Left ventricle myocardium inferior (tissue), 1 donor: Measurements from ENCODE around the gene COL5A2. TPM values are rescaled to one million over a fixed set of nuclear protein-coding genes. Genes with fewer than 3 reads are reported as not detected.

Experiments used
- DNase-seq: peaks from one replicate; pipeline ENCODE4 v3.0.0-alpha.2; 2020
- H3K27ac ChIP-seq: fragments of 200-600 bp; replicated peaks from 2 replicates; pipeline ENCODE4 v1.8.0; 2021
- H3K27me3 ChIP-seq: fragments of 200-600 bp; 2 replicates; pipeline ENCODE4 v1.8.0; 2021; ENCODE audit warnings: low read depth
- H3K36me3 ChIP-seq: fragments of 200-600 bp; 2 replicates; pipeline ENCODE4 v1.8.0; 2021
- H3K4me1 ChIP-seq: fragments of 200-600 bp; 2 replicates; pipeline ENCODE4 v1.8.0; 2021
- H3K4me3 ChIP-seq: fragments of 200-600 bp; 2 replicates; pipeline ENCODE4 v1.8.0; 2021; ENCODE audit warnings: mild to moderate bottlenecking, moderate library complexity
- H3K9me3 ChIP-seq: fragments of 200-600 bp; replicated peaks from 2 replicates; pipeline ENCODE4 v1.8.0; 2021
- CTCF ChIP-seq: fragments of 200-600 bp; IDR thresholded peaks from 2 replicates; pipeline ENCODE4 v1.8.0; 2021; ENCODE audit warnings: antibody characterized with exemption, mild to moderate bottlenecking, borderline replicate concordance
- intact Hi-C: fragments of 100-400 bp; cut with micrococcal nuclease; formaldehyde crosslinking; loops from one replicate; pipeline ENCODE4 v1.11.0; 2022
- total RNA-seq: library from RNA; stranded (reverse); fragmentation: NEBNext Ultra II Directional; extraction: Animal tissue kit (Norgen Biotek cat#: 25700); gene quantifications from one replicate; pipeline ENCODE4 v1.2.1, GENCODE V29; 2021
- donor health status: DM: no; HTN: yes; CAD: no; lungs with severe emphysema.

COL5A2 gene
- total RNA-seq, 1 donor from 2014 or later = 9.3 TPM

DNA sequence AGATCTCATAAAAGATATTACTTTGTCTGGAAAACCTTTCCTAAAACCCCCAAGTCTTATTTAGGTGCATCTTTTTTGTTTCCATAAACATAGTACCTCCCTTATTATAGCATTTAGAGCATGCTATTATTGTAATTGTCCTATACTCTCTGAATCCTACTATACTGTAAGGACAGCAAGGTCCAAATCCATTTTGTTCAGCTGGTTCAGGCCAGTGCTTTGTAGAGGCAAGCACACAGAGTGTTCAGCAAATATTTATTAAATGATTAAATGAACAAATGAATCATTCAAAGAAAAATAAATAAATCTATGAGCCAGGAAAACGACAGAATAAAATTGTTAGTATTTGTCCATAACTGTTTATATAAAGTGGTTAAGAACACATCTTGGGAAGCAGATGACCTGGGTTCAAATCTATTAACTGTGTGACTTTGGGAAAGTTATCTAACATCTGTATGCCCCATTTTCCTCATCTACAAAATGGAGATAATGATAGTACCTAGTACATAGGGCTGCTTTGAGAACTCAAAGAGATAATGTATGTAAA is 119.4 kb downstream of the COL5A2 start:
- Histone ChIP-seq H3K36me3 (peaks cover 18% of the 10 kb centered on the region), H3K27ac (no peak overlapping the region)
- intact Hi-C loops = no loop called here

GRCh38 chr2:189057316-189057715 is 122.2 kb downstream of the COL5A2 start:
- no peaks in the 10 kb centered on the region for H3K4me1 ChIP-seq
- peaks cover 6% of the 10 kb centered on the region for H3K36me3 ChIP-seq
- no peaks in the 10 kb centered on the region for H3K9me3 ChIP-seq
- TF ChIP-seq CTCF = no peak
- no peak overlapping the region for H3K27ac ChIP-seq
- intact Hi-C loops = no loop called here
- DNase-seq = no peak
- no peak overlapping the region for H3K4me3 ChIP-seq
- no peaks in the 10 kb centered on the region for H3K27me3 ChIP-seq

More for the DNA sequence above, 119.4 kb downstream of the COL5A2 start:
- Histone ChIP-seq H3K4me1 (no peaks in the 10 kb centered on the region), H3K4me3 (no peak overlapping the region), H3K9me3 (no peaks in the 10 kb centered on the region), H3K27me3 (no peaks in the 10 kb centered on the region)
- TF ChIP-seq CTCF = no peak
- DNase-seq = no peak

GRCh38 chr2:189056200-189057106 is 123.1 kb downstream of the COL5A2 start:
- no peak for DNase-seq
- Histone ChIP-seq H3K27ac (no peak overlapping the region), H3K4me3 (no peak overlapping the region), H3K27me3 (no peaks in the 10 kb centered on the region), H3K36me3 (peaks cover 10% of the 10 kb centered on the region), H3K9me3 (no peaks in the 10 kb centered on the region), H3K4me1 (no peaks in the 10 kb centered on the region)
- intact Hi-C loops = no loop called here
- no peak for TF ChIP-seq CTCF

GRCh38 chr2:189050165-189050712 is 129.3 kb downstream of the COL5A2 start:
- TF ChIP-seq CTCF = no peak
- no peaks in the 10 kb centered on the region for H3K4me1 ChIP-seq
- peaks cover 36% of the 10 kb centered on the region for H3K36me3 ChIP-seq
- no peaks in the 10 kb centered on the region for H3K9me3 ChIP-seq
- no peak overlapping the region for H3K4me3 ChIP-seq
- intact Hi-C loops = no loop called here
- no peaks in the 10 kb centered on the region for H3K27me3 ChIP-seq
- no peak overlapping the region for H3K27ac ChIP-seq
- no peak for DNase-seq

DNA sequence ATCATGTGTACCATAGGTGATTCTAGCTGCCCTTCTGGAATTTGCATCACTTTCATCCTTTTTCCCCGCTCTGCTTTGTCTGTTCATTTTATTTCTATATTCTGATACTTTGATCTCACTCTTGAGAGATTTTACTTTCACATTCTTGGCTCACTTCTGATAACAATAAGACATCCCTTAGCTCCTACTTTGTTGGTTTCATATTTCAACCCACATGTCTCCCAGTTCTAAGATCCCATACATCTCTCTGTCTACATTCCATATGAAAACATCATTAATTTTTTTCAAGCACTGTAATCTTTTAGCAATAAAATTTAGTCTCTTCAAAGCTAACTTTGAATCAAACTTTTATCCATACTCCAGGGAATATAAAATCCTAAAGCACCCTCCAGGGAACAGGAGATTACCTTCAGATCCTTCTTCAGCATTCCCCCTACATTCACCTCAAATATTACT is 129.8 kb downstream of the COL5A2 start:
- Histone ChIP-seq H3K4me3 (no peak overlapping the region), H3K4me1 (no peaks in the 10 kb centered on the region), H3K36me3 (peaks cover 38% of the 10 kb centered on the region), H3K27me3 (no peaks in the 10 kb centered on the region), H3K9me3 (no peaks in the 10 kb centered on the region), H3K27ac (no peak overlapping the region)
- no peak for TF ChIP-seq CTCF
- DNase-seq = no peak
- intact Hi-C loops = no loop called here
